ENCODE data around the gene SLIT1. TPM values are rescaled to one million over a fixed set of nuclear protein-coding genes. Genes with fewer than 3 reads are reported as not detected.

SLIT1 gene
- total RNA-seq, 1 donor from 2014 or later = 0.49 TPM

GRCh38 chr10:97074256-97075145 is 111.3 kb downstream of the SLIT1 start:
- H3K27ac ChIP-seq = no peak overlapping the region
- no peaks in the 10 kb centered on the region for H3K9me3 ChIP-seq
- no peak overlapping the region for H3K4me3 ChIP-seq
- no peaks in the 10 kb centered on the region for H3K4me1 ChIP-seq
- no peaks in the 10 kb centered on the region for H3K36me3 ChIP-seq
- H3K27me3 ChIP-seq = no peaks in the 10 kb centered on the region
- intact Hi-C loops (cut with DNase I) = loop anchor here (5.0 kb wide), 1 partner anchor 133 kb away; no protein-coding TSS in a partner anchor
- no peak for DNase-seq (ENCODE audit: extremely low spot score in 2 of 2)
- TF ChIP-seq POLR2A (IDR thresholded peaks at IDR 0.05) (no peak), CTCF (IDR thresholded peaks at IDR 0.05) (no peak), POLR2AphosphoS5 (IDR thresholded peaks at IDR 0.05; ENCODE audit: insufficient read depth in 1 of 2, low read depth in 1 of 2) (no peak)

- TF ChIP-seq POLR2AphosphoS5 (IDR thresholded peaks at IDR 0.05; ENCODE audit: insufficient read depth in 1 of 2, low read depth in 1 of 2) = no peak
- peak; percentile 66 to 82 (median 79) for TF ChIP-seq CTCF (IDR thresholded peaks at IDR 0.05)
- Histone ChIP-seq H3K4me3 (no peak overlapping the region), H3K9me3 (no peaks in the 10 kb centered on the region), H3K27ac (no peak overlapping the region), H3K36me3 (no peaks in the 10 kb centered on the region), H3K27me3 (no peaks in the 10 kb centered on the region), H3K4me1 (no peaks in the 10 kb centered on the region)
- intact Hi-C loops (cut with DNase I) = loop anchor here (5.0 kb wide), 1 partner anchor 134 kb away; no protein-coding TSS in a partner anchor
- no peak for DNase-seq (ENCODE audit: extremely low spot score in 2 of 2)
Measured at GRCh38 chr10:97072851-97073665, 112.7 kb downstream of the SLIT1 start.

- Histone ChIP-seq H3K36me3 (no peaks in the 10 kb centered on the region), H3K4me1 (no peaks in the 10 kb centered on the region), H3K27me3 (no peaks in the 10 kb centered on the region), H3K9me3 (no peaks in the 10 kb centered on the region), H3K4me3 (no peak overlapping the region), H3K27ac (no peak overlapping the region)
- no peak for DNase-seq (ENCODE audit: extremely low spot score in 2 of 2)
- intact Hi-C loops (cut with DNase I) = loop anchor here (5.0 kb wide), 1 partner anchor 136 kb away; no protein-coding TSS in a partner anchor
- TF ChIP-seq POLR2AphosphoS5 (IDR thresholded peaks at IDR 0.05; ENCODE audit: insufficient read depth in 1 of 2, low read depth in 1 of 2) (no peak), CTCF (IDR thresholded peaks at IDR 0.05) (no peak), POLR2A (IDR thresholded peaks at IDR 0.05) (no peak)
Measured at GRCh38 chr10:97071496-97071895, 114.3 kb downstream of the SLIT1 start.

- intact Hi-C loops (cut with DNase I) = loop anchor here (5.0 kb wide), 1 partner anchor 138 kb away; no protein-coding TSS in a partner anchor
- TF ChIP-seq POLR2AphosphoS5 (IDR thresholded peaks at IDR 0.05; ENCODE audit: insufficient read depth in 1 of 2, low read depth in 1 of 2) = no peak
- TF ChIP-seq POLR2A (IDR thresholded peaks at IDR 0.05) = no peak
- TF ChIP-seq CTCF (IDR thresholded peaks at IDR 0.05) = no peak
- H3K36me3 ChIP-seq = no peaks in the 10 kb centered on the region
- no peaks in the 10 kb centered on the region for H3K4me1 ChIP-seq
- no peaks in the 10 kb centered on the region for H3K9me3 ChIP-seq
- H3K27me3 ChIP-seq = no peaks in the 10 kb centered on the region
- H3K27ac ChIP-seq = no peak overlapping the region
- H3K4me3 ChIP-seq = no peak overlapping the region
- no peak for DNase-seq (ENCODE audit: extremely low spot score in 2 of 2)
Measured at GRCh38 chr10:97069576-97070362, 116.0 kb downstream of the SLIT1 start.
